Measurements from ENCODE around the gene KIAA1217. TPM values are rescaled to one million over a fixed set of nuclear protein-coding genes. Genes with fewer than 3 reads are reported as not detected.

Gene KIAA1217
- total and polyA plus RNA-seq, 12 donors: 10.8 to 73.7 (median 40.8) TPM

DNA sequence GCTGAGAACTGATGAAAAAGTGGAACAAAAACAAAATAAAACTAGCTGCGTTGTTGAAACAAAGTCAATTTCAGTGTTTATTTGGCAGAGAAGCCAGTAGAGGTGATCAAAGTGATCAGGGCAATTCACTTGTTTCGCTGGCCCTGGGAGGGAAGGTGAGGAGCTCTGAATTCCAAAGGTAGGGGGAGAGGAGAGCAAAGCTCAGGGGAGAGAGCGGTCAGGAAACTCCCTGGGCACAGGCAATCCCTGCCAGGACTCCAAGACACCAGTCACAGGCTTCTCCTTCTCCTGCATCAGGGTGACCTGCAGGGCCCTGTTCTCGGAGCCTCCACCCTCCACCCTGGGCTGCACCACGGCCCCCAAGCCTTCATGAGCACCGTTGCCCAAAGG is 6.8 kb upstream of the KIAA1217 start:
- DNase-seq: no peak
- Histone ChIP-seq H3K9me3 (replicated peaks in 1 of 3) (no peaks in the 10 kb centered on the region), H3K4me3 (no peak overlapping the region), H3K36me3 (replicated peaks in 1 of 2) (no peaks in the 10 kb centered on the region), H3K27ac (no peak overlapping the region), H3K27me3 (no peaks in the 10 kb centered on the region), H3K4me1 (replicated peaks in 1 of 2) (peaks cover 0 to 2% of the 10 kb centered on the region in 2 donors)
- intact Hi-C loops (cut with DNase I): loop anchor here in 1 of 2 donors (10.0 kb wide), 1 partner anchor 153 kb away; no protein-coding TSS in a partner anchor
- TF ChIP-seq, protein P1, sequence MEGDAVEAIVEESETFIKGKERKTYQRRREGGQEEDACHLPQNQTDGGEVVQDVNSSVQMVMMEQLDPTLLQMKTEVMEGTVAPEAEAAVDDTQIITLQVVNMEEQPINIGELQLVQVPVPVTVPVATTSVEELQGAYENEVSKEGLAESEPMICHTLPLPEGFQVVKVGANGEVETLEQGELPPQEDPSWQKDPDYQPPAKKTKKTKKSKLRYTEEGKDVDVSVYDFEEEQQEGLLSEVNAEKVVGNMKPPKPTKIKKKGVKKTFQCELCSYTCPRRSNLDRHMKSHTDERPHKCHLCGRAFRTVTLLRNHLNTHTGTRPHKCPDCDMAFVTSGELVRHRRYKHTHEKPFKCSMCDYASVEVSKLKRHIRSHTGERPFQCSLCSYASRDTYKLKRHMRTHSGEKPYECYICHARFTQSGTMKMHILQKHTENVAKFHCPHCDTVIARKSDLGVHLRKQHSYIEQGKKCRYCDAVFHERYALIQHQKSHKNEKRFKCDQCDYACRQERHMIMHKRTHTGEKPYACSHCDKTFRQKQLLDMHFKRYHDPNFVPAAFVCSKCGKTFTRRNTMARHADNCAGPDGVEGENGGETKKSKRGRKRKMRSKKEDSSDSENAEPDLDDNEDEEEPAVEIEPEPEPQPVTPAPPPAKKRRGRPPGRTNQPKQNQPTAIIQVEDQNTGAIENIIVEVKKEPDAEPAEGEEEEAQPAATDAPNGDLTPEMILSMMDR (IDR thresholded peaks at IDR 0.05): no peak
- no peak for TF ChIP-seq POLR2A (IDR thresholded peaks at IDR 0.05)
- WGBS, 4 donors: 78 to 88% (median 84%) methylated on average over 5 to 6 of the region's 6 CpGs

DNA sequence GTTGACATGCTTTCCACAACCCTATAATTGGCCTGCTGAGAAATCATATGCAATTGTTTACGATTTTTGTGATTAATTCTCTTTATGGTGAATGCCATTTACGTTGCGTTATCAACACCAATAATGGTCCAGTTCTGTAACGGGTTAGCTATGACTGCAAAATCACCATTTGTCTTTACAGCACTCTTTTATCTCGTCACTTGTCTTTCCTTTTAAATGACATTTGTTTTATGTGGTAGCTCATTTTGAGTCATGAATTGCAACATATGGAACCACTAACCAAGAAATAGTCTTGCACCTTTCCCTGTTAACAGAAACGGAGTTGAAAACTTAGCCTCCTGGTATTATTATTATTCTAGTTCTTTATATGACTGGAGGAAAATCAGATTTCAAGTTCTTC is 3.1 kb upstream of the KIAA1217 start:
- WGBS, 4 donors: 74 to 79% (median 76%) methylated on average over 6 of the region's 6 CpGs
- no peak for DNase-seq
- no peak overlapping the region for H3K4me3 ChIP-seq
- no peaks in the 10 kb centered on the region for H3K27me3 ChIP-seq
- TF ChIP-seq POLR2A (IDR thresholded peaks at IDR 0.05): no peak
- TF ChIP-seq, protein P1 (IDR thresholded peaks at IDR 0.05): no peak
- peaks cover 12 to 16% of the 10 kb centered on the region in 2 donors for H3K4me1 ChIP-seq (replicated peaks in 1 of 2)
- H3K36me3 ChIP-seq (replicated peaks in 1 of 2): no peaks in the 10 kb centered on the region
- intact Hi-C loops (cut with DNase I): loop anchor here in 1 of 2 donors (10.0 kb wide), 1 partner anchor 149 kb away; no protein-coding TSS in a partner anchor
- H3K9me3 ChIP-seq (replicated peaks in 1 of 3): no peaks in the 10 kb centered on the region
- H3K27ac ChIP-seq: no peak overlapping the region

DNA sequence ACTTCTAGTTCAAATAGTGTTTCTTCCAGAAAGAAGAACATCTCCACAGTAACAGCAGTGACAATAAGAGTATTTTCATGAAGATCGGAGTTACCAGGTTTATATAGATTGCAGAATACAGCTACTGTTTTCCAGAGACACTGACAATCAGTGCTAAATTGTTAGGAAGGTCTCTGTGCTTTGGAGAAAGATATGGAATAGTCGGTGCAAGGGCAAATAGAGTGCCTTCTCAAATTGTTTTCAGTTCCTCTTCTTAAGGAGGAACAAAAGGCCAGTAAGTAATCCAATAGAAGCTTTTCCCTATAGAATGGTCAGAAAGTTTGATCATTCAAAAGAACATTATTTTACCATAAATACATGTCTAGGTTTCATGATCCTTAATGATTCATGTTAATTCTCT is 2.6 kb upstream of the KIAA1217 start:
- no peak for DNase-seq
- whole genome bisulfite sequencing, 4 donors: 68 to 79% (median 69%) methylated on average over 2 of the region's 2 CpGs
- Histone ChIP-seq H3K27me3 (no peaks in the 10 kb centered on the region), H3K9me3 (replicated peaks in 1 of 3) (no peaks in the 10 kb centered on the region), H3K27ac (peak overlapping the region in 2 of 5 donors; percentile 95 to 96), H3K36me3 (replicated peaks in 1 of 2) (no peaks in the 10 kb centered on the region), H3K4me1 (replicated peaks in 1 of 2) (peaks cover 12 to 20% of the 10 kb centered on the region in 2 donors), H3K4me3 (no peak overlapping the region)
- TF ChIP-seq, protein P1 (IDR thresholded peaks at IDR 0.05): no peak
- no peak for TF ChIP-seq POLR2A (IDR thresholded peaks at IDR 0.05)
- intact Hi-C loops (cut with DNase I): loop anchor here in 1 of 2 donors (10.0 kb wide), 1 partner anchor 148 kb away; no protein-coding TSS in a partner anchor

DNA sequence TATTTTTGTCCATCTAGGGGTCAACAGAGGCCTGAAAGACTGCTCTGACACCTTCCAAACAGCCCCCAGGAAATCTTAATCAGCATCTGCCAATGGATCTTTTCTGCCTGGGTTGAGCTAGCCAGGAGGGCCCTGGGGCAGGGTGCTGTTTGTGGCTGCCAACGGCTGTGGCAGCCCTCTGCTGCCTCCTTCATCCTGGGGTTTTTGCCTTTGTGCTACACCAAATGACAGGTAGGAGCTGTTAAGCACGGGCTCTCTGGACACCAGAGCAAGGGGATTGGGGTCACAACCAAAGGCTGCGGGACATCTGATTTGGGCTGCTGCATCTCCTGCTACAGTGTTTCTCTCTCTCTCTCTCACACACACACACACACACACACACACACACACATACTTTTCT is 2.0 kb upstream of the KIAA1217 start:
- WGBS, 4 donors: 79 to 94% (median 87%) methylated on average over 2 to 3 of the region's 3 CpGs
- H3K4me1 ChIP-seq (replicated peaks in 1 of 2): peaks cover 12 to 21% of the 10 kb centered on the region in 2 donors
- TF ChIP-seq, protein P1 (IDR thresholded peaks at IDR 0.05): no peak
- TF ChIP-seq POLR2A (IDR thresholded peaks at IDR 0.05): no peak
- no peak for DNase-seq
- no peaks in the 10 kb centered on the region for H3K27me3 ChIP-seq
- no peaks in the 10 kb centered on the region for H3K36me3 ChIP-seq (replicated peaks in 1 of 2)
- H3K9me3 ChIP-seq (replicated peaks in 1 of 3): no peaks in the 10 kb centered on the region
- H3K4me3 ChIP-seq: no peak overlapping the region
- intact Hi-C loops (cut with DNase I): loop anchor here in 1 of 2 donors (10.0 kb wide), 1 partner anchor 148 kb away; no protein-coding TSS in a partner anchor
- H3K27ac ChIP-seq: peak overlapping the region; percentile 82 to 96 (median 93)

Measured in adrenal gland (tissue), 12 donors.